Measurements from ENCODE around the gene CKAP2L. TPM values are rescaled to one million over a fixed set of nuclear protein-coding genes. Genes with fewer than 3 reads are reported as not detected.

Gene CKAP2L
- total RNA-seq, 1 donor from 2014 or later, result 1.2 TPM

- H3K27me3 Mint-ChIP-seq, result no peaks in the 10 kb centered on the region
- H3K27ac Mint-ChIP-seq, result no peak overlapping the region
- no peaks in the 10 kb centered on the region for H3K9me3 Mint-ChIP-seq
- intact Hi-C loops (cut with micrococcal nuclease), result no loop called here
- no peaks in the 10 kb centered on the region for H3K36me3 Mint-ChIP-seq (ENCODE audit: low read depth)
- no peak for ATAC-seq (ENCODE audit: low read depth)
- POLR2A ChIA-PET, result no interaction called here
- no peak for TF ChIP-seq CTCF (IDR thresholded peaks at IDR 0.05)
- H3K4me1 Mint-ChIP-seq, result peaks cover 4% of the 10 kb centered on the region
- no peak for DNase-seq
- H3K4me3 Mint-ChIP-seq, result no peak overlapping the region
- CTCF ChIA-PET, result interaction anchor here (1.6 kb wide), 1 partner anchor 105 kb away, joined by 6 read pairs; no protein-coding TSS in a partner anchor
Observed at GRCh38 chr2:112731479-112731878, 32.9 kb downstream of the CKAP2L start.

- H3K27me3 Mint-ChIP-seq, result no peaks in the 10 kb centered on the region
- no peak for ATAC-seq (ENCODE audit: low read depth)
- peaks cover 11% of the 10 kb centered on the region for H3K4me1 Mint-ChIP-seq
- no peaks in the 10 kb centered on the region for H3K9me3 Mint-ChIP-seq
- H3K36me3 Mint-ChIP-seq (ENCODE audit: low read depth), result no peaks in the 10 kb centered on the region
- intact Hi-C loops (cut with micrococcal nuclease), result no loop called here
- TF ChIP-seq CTCF (IDR thresholded peaks at IDR 0.05), result no peak
- ChIA-PET CTCF (interaction anchor here (1.6 kb wide), 1 partner anchor 104 kb away, joined by 6 read pairs; no protein-coding TSS in a partner anchor), POLR2A (no interaction called here)
- no peak for DNase-seq
- no peak overlapping the region for H3K4me3 Mint-ChIP-seq
- H3K27ac Mint-ChIP-seq, result no peak overlapping the region
Observed at GRCh38 chr2:112730791-112731190, 33.6 kb downstream of the CKAP2L start.

- Mint-ChIP-seq H3K27ac (no peak overlapping the region), H3K9me3 (no peaks in the 10 kb centered on the region), H3K4me1 (peaks cover 16% of the 10 kb centered on the region), H3K36me3 (ENCODE audit: low read depth) (no peaks in the 10 kb centered on the region), H3K27me3 (no peaks in the 10 kb centered on the region), H3K4me3 (no peak overlapping the region)
- TF ChIP-seq CTCF (IDR thresholded peaks at IDR 0.05), result no peak
- ATAC-seq (ENCODE audit: low read depth) (no peak), DNase-seq (no peak)
- ChIA-PET CTCF (interaction anchor here (1.0 to 9.2 kb wide), 3 partner anchors 103 to 131 kb away, joined by 3 to 316 read pairs (median 6); no protein-coding TSS in a partner anchor), POLR2A (interaction anchor here (0.7 kb wide), 1 partner anchor 87 kb away, joined by 3 read pairs; no protein-coding TSS in a partner anchor)
- intact Hi-C loops (cut with micrococcal nuclease), result no loop called here
Observed at GRCh38 chr2:112730216-112730615, 34.2 kb downstream of the CKAP2L start.

- no peak for DNase-seq
- ChIA-PET CTCF (interaction anchor here (0.6 to 9.2 kb wide), 9 partner anchors 20 to 481 kb away, joined by 3 to 316 read pairs (median 9); partner anchors contain the start of gene SLC20A1), POLR2A (interaction anchor here (0.6 to 1.2 kb wide), 3 partner anchors 106 to 128 kb away, joined by 3 to 7 read pairs (median 3); no protein-coding TSS in a partner anchor)
- ATAC-seq (ENCODE audit: low read depth), result no peak
- no peak overlapping the region for H3K4me3 Mint-ChIP-seq
- H3K9me3 Mint-ChIP-seq, result no peaks in the 10 kb centered on the region
- peaks cover 20% of the 10 kb centered on the region for H3K4me1 Mint-ChIP-seq
- no peak overlapping the region for H3K27ac Mint-ChIP-seq
- no peak for TF ChIP-seq CTCF (IDR thresholded peaks at IDR 0.05)
- intact Hi-C loops (cut with micrococcal nuclease), result no loop called here
- H3K36me3 Mint-ChIP-seq (ENCODE audit: low read depth), result no peaks in the 10 kb centered on the region
- H3K27me3 Mint-ChIP-seq, result no peaks in the 10 kb centered on the region
Observed at GRCh38 chr2:112728378-112729175, 35.8 kb downstream of the CKAP2L start.

GRCh38 chr2:112728029-112728362 lies 36.4 kb downstream of the CKAP2L start:
- intact Hi-C loops (cut with micrococcal nuclease), result no loop called here
- no peak overlapping the region for H3K27ac Mint-ChIP-seq
- POLR2A ChIA-PET, result no interaction called here

More at GRCh38 chr2:112728029-112728362, 36.4 kb downstream of the CKAP2L start:
- CTCF ChIA-PET, result interaction anchor here (1.3 to 9.2 kb wide), 6 partner anchors 20 to 231 kb away, joined by 4 to 316 read pairs (median 26); partner anchors contain the start of gene SLC20A1
- ATAC-seq (ENCODE audit: low read depth) (no peak), DNase-seq (no peak)
- peaks cover 20% of the 10 kb centered on the region for H3K4me1 Mint-ChIP-seq
- no peaks in the 10 kb centered on the region for H3K36me3 Mint-ChIP-seq (ENCODE audit: low read depth)
- no peaks in the 10 kb centered on the region for H3K9me3 Mint-ChIP-seq
- no peak overlapping the region for H3K4me3 Mint-ChIP-seq
- TF ChIP-seq CTCF (IDR thresholded peaks at IDR 0.05), result no peak
- H3K27me3 Mint-ChIP-seq, result no peaks in the 10 kb centered on the region

Data from activated B cell treated with CpG ODN at 0.5 μM for 24 hours (primary cell).